ENCODE data around the gene MAPT.
"Not testable (repeated sequence)": the region's sequence is repeated elsewhere in the genome, so short reads cannot be mapped to it uniquely, and the experiment has no call there.

MAPT gene

DNA sequence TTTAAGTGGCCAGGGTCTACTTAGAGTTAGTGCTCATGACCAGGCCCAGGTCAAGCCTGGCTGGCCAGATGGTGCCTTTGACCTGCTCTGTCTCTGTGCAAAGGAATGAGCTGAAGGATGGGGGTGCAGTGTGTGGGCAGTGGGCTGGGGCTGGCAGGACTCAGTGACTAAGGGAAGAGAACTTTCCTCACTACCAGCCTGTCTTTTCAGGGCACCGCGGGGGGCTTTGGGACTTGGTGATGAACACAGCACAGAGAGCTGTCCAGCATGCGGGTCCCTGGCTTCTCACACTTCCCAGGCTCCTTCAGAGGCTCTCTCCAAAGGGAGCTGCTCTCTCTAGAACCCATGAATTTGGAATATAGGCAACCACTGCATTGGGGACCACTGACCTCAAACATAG is 61.7 kb downstream of the MAPT start:
- DNase-seq: no peak

- not testable (repeated sequence) for DNase-seq
These were observed 62.4 kb downstream of the MAPT start for GRCh38 chr17:45956746-45957145.

- DNase-seq: no peak
These were observed 64.0 kb downstream of the MAPT start for GRCh38 chr17:45958307-45958706.

- no peak for DNase-seq
These were observed 64.8 kb downstream of the MAPT start for GRCh38 chr17:45958994-45959665.

GRCh38 chr17:45960311-45960710 is 66.0 kb downstream of the MAPT start:
- no peak for DNase-seq

DNA sequence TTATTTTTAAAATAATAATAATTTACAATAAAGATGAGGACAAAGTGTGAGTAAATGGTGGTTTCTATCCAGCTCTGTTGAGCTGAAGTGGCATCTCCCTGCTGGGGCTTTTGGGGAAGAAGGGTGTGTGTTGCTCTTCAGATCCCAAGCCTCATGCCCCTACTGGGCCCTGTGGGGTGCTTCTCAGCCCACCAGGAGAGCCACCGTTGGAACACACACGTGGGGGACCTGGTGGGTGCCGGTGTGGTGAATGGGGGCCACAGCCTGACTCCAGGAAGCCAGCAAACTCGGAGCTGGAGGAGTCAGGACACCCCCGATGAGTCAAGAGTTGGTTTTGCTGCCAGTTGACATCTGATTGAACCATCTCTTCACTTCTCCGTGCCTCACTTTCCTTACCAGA is 66.9 kb downstream of the MAPT start:
- no peak for DNase-seq

- no peak for DNase-seq
These were observed 68.0 kb downstream of the MAPT start for GRCh38 chr17:45962221-45962972.

- DNase-seq: no peak
These were observed 68.9 kb downstream of the MAPT start for GRCh38 chr17:45963283-45963682.

- no peak for DNase-seq
These were observed 69.5 kb downstream of the MAPT start for GRCh38 chr17:45963889-45964288.

GRCh38 chr17:45964634-45965033 is 70.3 kb downstream of the MAPT start:
- DNase-seq: no peak

DNA sequence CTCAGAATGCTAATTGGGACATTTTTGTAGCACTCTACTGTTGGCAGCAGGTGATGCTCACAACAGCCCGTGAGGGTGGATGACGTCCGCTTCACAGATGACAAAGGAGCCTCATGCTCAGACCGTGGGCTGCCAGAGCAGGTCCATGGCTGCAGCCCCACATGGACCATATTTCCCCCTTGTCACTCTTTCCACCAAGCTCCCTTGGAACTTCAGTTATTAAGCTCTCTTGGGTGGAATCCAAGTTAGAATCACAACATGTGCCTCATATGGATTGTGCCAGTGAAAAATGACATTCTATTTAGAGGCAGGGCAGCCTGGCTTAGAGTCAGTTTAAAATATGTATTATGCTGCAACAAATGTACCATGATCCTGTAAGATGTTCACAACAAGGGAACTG is 71.5 kb downstream of the MAPT start:
- DNase-seq: no peak

DNA sequence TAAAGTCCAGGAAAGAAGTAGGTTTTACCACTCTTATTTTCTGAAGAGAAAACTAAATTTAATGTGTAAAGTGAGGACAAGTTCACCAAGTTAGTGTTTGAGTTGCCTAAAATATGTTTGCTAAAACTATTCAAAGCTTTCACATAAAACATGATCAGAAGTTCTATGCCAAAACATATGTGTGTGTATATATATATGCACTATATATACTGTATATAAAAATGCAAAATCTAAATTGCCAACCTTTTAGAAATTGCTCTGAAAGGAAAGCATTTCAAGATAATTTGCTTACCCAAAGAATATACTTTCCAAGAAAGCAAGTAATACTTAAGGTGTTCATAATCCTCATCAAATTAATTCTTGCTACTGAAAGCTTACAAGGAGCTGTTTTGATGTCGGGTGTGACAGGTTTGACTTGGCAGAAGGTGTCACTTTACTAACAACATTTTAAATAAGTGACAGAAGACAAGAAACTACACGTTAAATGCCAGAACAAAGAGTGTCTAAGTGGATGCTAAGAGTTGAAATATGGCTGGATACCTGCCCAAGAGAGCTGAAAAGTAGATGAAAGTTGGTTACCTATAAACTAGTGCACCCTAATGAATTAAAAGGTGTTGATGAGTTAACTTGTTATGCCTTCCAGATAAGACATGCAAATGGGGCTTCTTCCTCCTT is 72.4 kb downstream of the MAPT start:
- no peak for DNase-seq

- no peak for DNase-seq
These were observed 73.0 kb downstream of the MAPT start for GRCh38 chr17:45967378-45967777.

GRCh38 chr17:45968732-45969131 is 74.4 kb downstream of the MAPT start:
- no peak for DNase-seq

DNA sequence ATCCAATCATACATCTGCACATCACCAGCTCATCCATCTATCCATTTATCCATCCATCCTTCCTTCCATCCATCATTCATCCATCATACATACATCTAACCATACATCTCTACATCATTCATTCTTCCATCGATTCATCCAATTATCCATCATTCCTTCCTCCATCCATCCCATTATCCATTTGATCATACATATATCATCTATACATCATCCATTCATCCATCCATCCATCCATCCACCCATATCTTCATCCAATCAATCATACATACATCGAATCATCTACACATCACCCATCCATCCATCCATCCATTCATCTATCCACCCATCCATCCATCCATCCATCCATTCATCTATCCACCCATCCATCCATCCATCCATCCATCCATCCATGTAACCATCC is 75.4 kb downstream of the MAPT start:
- DNase-seq: no peak

DNA sequence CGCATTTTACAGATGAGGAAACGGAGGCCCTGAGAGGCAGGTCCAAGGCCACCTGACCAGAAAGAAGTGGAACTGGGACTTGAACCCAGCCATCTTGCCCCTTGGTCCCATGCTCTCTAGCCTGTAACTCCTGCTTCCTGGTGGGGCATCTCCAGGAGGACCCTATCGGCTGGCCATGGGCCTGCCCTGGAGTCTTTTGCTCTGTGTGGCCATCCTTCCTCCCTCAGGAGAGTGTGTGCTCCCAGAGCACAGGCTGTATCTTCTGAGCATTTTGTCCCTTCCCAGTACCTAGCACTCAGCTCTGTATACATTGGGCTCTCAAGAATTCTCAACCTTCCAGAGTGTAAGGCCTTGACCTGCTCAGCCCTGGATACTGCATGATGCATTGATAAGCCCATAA is 76.3 kb downstream of the MAPT start:
- no peak for DNase-seq

- no peak for DNase-seq
These were observed 77.4 kb downstream of the MAPT start for GRCh38 chr17:45971698-45972141.

GRCh38 chr17:45972531-45972930 is 78.2 kb downstream of the MAPT start:
- no peak for DNase-seq

GRCh38 chr17:45973099-45973780 is 78.9 kb downstream of the MAPT start:
- no peak for DNase-seq

- DNase-seq: no peak
These were observed 79.8 kb downstream of the MAPT start for GRCh38 chr17:45973946-45974859.

DNA sequence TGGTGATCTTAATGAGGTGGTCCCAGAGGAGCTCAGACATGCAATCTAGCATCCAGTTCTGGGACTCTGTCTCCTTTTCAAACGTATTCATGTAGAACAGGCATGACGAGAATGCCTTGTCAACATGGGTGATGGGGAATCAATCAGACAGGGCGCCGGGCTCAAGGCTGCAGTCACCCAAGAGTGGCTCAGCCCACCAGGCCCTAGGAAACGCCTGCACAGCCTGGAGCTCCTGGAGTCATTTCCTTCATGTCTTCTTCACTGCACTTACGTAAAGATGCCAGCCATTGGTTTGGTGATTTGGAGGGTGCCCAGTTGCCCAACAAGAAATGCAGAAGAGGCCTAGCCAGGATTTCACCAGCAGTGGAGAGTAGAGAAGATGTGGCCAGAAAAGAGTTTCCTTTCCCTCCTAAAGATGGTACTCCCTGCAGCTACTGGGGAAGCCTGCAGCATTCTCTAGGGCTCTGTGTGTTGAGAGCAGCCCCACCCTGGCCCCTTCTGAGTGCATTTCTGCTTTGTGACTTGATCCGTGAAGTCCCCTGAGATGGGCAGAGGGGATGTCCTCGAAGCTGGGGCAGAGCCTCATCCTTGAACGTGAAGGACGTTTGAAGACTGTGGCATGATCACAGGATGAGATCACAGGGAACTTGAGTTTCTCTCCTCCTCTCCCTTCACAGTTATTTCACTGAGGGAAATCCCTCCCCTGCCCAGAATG is 80.7 kb downstream of the MAPT start:
- no peak for DNase-seq
